Measurements from ENCODE around the gene TH.
A peak's percentile ranks its signal among the peaks of the same experiment; 100 is the strongest.

Gene TH

DNA sequence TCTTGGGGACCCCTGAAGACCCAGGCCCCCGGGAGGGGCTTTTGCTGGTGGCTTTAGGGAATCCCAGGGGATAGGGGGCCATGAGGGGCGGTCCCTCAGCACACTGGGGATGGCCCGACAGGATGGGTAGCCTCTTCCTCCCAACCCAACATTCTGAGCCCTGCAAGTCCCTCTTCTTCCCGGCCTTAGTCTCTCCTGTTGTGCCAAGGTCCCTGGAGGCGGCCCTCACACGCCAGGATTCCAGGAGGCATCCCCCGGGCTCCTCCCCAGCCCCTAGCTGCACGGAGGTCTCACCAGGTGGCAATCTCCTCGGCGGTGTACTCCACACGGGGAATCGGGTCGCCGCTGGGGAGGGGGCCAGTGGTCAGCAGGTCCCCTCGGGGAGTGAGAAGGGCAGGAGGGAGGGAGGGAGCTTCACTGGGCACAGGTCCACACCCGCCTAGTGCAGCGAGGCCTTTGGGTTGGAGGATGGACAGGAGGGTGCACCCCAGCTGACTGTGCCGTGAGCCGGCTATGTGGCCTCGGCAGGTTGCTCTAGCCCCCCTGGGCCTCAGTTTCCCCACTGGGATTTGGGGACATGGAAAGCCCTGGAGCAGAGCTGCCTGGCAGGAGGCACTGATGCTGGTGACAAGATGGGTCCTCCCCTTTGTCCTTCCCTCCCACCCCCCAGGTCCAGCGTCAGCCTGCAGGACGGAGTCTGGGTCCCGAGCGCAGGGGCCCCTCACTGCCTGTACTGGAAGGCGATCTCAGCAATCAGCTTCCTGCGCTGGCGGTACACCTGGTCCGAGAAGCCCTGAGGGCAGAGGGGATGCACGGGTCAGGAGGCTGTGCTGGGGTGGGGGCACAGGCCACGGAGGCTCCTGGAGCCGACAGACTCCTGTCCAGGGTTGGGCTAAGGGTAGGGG is 4.2 kb downstream of the TH start:
- H3K36me3 ChIP-seq, result no peaks in the 10 kb centered on the region
- no peaks in the 10 kb centered on the region for H3K9me3 ChIP-seq
- H3K4me3 ChIP-seq (ENCODE audit: low read depth in 1 of 2, low read length in 1 of 2), result no peak overlapping the region
- no peaks in the 10 kb centered on the region for H3K4me1 ChIP-seq (ENCODE audit: control insufficient read depth in 1 of 2, insufficient read depth in 1 of 2, low read depth in 1 of 2, low read length in 1 of 2)
- no peak overlapping the region for H3K27ac ChIP-seq
- H3K27me3 ChIP-seq, result peaks cover 46% of the 10 kb centered on the region
- TF ChIP-seq, protein P1, sequence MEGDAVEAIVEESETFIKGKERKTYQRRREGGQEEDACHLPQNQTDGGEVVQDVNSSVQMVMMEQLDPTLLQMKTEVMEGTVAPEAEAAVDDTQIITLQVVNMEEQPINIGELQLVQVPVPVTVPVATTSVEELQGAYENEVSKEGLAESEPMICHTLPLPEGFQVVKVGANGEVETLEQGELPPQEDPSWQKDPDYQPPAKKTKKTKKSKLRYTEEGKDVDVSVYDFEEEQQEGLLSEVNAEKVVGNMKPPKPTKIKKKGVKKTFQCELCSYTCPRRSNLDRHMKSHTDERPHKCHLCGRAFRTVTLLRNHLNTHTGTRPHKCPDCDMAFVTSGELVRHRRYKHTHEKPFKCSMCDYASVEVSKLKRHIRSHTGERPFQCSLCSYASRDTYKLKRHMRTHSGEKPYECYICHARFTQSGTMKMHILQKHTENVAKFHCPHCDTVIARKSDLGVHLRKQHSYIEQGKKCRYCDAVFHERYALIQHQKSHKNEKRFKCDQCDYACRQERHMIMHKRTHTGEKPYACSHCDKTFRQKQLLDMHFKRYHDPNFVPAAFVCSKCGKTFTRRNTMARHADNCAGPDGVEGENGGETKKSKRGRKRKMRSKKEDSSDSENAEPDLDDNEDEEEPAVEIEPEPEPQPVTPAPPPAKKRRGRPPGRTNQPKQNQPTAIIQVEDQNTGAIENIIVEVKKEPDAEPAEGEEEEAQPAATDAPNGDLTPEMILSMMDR (IDR thresholded peaks at IDR 0.05), result no peak

DNA sequence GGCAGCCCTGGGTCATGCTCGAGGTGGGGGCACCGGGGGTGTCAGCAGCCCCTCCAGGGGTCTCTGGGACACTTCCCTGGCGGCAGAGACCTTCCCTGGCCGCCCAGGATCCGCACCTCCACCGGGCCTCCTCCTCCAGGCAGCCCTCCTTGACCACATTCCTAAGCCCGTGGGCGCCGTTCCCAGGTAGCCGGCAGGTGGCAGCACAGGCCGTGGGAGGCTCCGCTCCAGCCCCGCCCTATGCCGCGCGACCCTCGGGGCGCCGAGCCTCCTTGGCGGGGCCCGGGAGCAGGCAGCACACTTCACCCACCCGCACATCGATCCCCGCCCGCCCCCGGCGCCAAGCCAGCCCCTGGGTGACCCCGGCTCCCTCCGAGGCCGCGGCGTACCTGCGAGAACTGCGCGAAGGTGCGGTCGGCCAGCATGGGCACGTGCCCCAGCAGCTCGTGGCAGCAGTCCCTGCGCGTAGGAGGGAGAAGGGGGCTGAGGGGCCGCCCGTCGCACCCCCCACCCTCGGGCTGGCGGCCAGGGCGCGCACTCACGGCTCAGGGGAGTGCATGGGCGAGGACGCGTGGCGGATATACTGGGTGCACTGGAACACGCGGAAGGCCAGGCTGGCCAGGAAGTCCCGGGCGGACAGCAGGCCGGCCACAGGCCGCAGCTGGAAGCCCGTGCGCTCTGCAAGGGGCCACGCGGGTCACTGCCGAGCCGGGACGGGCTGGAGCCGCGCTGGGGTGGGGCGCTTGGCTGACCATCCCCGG is 5.3 kb downstream of the TH start:
- Histone ChIP-seq H3K4me3 (ENCODE audit: low read depth in 1 of 2, low read length in 1 of 2) (no peak overlapping the region), H3K27me3 (peaks cover 46% of the 10 kb centered on the region), H3K36me3 (no peaks in the 10 kb centered on the region), H3K4me1 (ENCODE audit: control insufficient read depth in 1 of 2, insufficient read depth in 1 of 2, low read depth in 1 of 2, low read length in 1 of 2) (no peaks in the 10 kb centered on the region), H3K27ac (no peak overlapping the region), H3K9me3 (no peaks in the 10 kb centered on the region)
- TF ChIP-seq, protein P1 (IDR thresholded peaks at IDR 0.05), result peak; percentile 33

DNA sequence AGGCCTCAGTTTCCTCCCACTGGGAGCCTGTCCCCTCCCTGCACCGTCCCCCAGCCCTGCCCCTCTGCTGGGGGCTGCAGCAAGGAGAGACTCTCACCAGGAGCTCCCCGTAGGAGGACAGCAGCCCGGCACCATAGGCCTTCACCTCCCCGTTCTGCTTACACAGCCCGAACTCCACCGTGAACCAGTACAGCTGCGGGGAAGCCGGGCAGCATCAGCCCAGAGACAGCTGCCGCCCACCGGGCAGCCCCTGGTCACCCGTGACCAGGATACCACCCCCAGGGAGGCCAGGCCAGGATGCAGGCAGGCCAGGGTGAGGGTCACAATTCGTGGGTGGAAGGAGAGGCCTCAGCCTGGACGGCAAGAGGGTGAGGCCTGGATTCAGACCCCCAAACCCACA is 6.0 kb downstream of the TH start:
- no peaks in the 10 kb centered on the region for H3K36me3 ChIP-seq
- no peaks in the 10 kb centered on the region for H3K9me3 ChIP-seq
- no peak overlapping the region for H3K4me3 ChIP-seq (ENCODE audit: low read depth in 1 of 2, low read length in 1 of 2)
- peaks cover 46% of the 10 kb centered on the region for H3K27me3 ChIP-seq
- no peaks in the 10 kb centered on the region for H3K4me1 ChIP-seq (ENCODE audit: control insufficient read depth in 1 of 2, insufficient read depth in 1 of 2, low read depth in 1 of 2, low read length in 1 of 2)
- TF ChIP-seq, protein P1 (IDR thresholded peaks at IDR 0.05), result no peak
- no peak overlapping the region for H3K27ac ChIP-seq

DNA sequence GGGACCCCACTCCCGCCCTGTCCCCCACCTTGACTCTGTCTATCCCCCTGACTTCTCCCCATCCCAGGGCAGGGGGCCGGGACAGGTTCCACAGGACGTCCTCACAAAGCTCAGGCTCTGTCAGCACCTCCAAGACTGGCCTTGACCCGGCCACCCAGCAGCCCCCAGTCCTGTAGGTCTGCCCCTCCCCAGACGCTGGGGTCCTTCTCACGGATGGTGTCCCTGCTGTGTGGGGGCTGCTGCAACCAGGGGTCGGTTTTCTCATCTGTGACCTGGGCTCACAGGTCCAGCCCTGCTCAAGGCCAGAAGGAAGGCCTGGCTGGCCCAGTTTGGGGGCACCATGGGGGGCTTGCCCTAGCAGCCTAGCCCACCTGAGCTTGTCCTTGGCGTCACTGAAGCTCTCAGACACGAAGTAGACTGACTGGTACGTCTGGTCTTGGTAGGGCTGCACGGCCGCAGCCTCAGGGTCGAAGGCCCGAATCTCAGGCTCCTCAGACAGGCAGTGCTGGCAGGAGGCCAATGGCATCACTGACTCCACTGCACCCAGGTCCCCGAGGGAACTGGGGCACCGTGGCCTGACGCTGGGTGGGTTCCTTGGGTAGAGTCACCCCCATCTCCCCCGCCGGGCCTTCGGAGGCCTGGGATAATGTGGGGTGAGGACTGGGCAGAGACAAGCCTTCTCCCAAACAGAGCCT is 6.6 kb downstream of the TH start:
- H3K36me3 ChIP-seq, result no peaks in the 10 kb centered on the region
- H3K27me3 ChIP-seq, result peaks cover 43% of the 10 kb centered on the region
- H3K9me3 ChIP-seq, result no peaks in the 10 kb centered on the region
- TF ChIP-seq, protein P1 (IDR thresholded peaks at IDR 0.05), result no peak
- H3K4me3 ChIP-seq (ENCODE audit: low read depth in 1 of 2, low read length in 1 of 2), result no peak overlapping the region
- H3K4me1 ChIP-seq (ENCODE audit: control insufficient read depth in 1 of 2, insufficient read depth in 1 of 2, low read depth in 1 of 2, low read length in 1 of 2), result no peaks in the 10 kb centered on the region
- H3K27ac ChIP-seq, result no peak overlapping the region

DNA sequence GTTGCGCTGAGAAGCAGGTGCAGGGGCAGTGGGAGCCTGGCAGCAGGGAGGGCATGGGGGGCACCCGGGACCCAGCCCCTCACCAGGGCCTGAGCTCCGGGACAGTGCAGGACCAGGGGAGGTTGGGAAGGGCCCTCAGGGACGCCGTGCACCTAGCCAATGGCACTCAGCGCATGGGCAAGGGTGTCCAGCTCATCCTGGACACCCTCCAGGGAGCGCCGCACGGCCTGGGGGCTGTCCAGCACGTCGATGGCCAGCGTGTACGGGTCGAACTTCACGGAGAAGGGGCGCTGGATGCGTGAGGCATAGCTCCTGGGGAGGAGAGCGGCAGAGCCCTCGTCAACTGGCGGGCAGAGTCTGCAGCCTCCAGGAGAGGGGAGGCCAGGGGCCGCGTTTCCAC is 7.5 kb downstream of the TH start:
- no peaks in the 10 kb centered on the region for H3K9me3 ChIP-seq
- no peaks in the 10 kb centered on the region for H3K36me3 ChIP-seq
- H3K4me3 ChIP-seq (ENCODE audit: low read depth in 1 of 2, low read length in 1 of 2), result no peak overlapping the region
- TF ChIP-seq, protein P1 (IDR thresholded peaks at IDR 0.05), result no peak
- H3K27ac ChIP-seq, result no peak overlapping the region
- no peaks in the 10 kb centered on the region for H3K4me1 ChIP-seq (ENCODE audit: control insufficient read depth in 1 of 2, insufficient read depth in 1 of 2, low read depth in 1 of 2, low read length in 1 of 2)
- peaks cover 37% of the 10 kb centered on the region for H3K27me3 ChIP-seq
